ENCODE results near the gene C3orf18.

GRCh38 chr3:50539356-50540286, 27.9 kb downstream of the C3orf18 start:
- TF ChIP-seq EZH2phosphoT487 (IDR thresholded peaks at IDR 0.05; ENCODE audit: borderline replicate concordance) (no peak), CTCF (IDR thresholded peaks at IDR 0.05 in 2 of 3, conservative IDR thresholded peaks at IDR 0.05 in 1 of 3; ENCODE audit: borderline replicate concordance in 1 of 3, insufficient read depth in 1 of 3, low read depth in 2 of 3, low read length in 2 of 3) (no peak), MAX (IDR thresholded peaks at IDR 0.05) (no peak), ATF3 (IDR thresholded peaks at IDR 0.05) (no peak), YY1 (IDR thresholded peaks at IDR 0.05; ENCODE audit: extremely low read depth, insufficient replicate concordance, low read depth, low read length) (no peak), REST (IDR thresholded peaks at IDR 0.05; ENCODE audit: low read depth) (no peak), POLR2A (IDR thresholded peaks at IDR 0.05; ENCODE audit: borderline replicate concordance, extremely low read depth, insufficient read depth, insufficient read length) (no peak), POLR2AphosphoS5 (IDR thresholded peaks at IDR 0.05; ENCODE audit: low read depth, low read length) (no peak), SP1 (IDR thresholded peaks at IDR 0.05; ENCODE audit: low read depth) (no peak)
